DND-41 (cell line): Measurements from ENCODE around the gene NCOA5.

Experiments used
- CTCF ChIP-seq: IDR thresholded peaks from 2 replicates; pipeline ENCODE4 v1.5.1; 2012; ENCODE audit warnings: borderline replicate concordance, low read length, moderate library complexity, mild to moderate bottlenecking; ENCODE audit not compliant: poor library complexity, severe bottlenecking; ENCODE audit errors: extremely low read depth
- EZH2 ChIP-seq: IDR thresholded peaks from 3 replicates; pipeline ENCODE4 v1.6.1; 2012; ENCODE audit warnings: borderline replicate concordance, low read depth, mild to moderate bottlenecking, moderate library complexity, low read length, inconsistent platforms; ENCODE audit not compliant: severe bottlenecking

GRCh38 chr20:46087161-46087560 is 2.6 kb downstream of the NCOA5 start:
- TF ChIP-seq CTCF (peak; percentile 56), EZH2 (no peak)
